ENCODE measurements around the gene AMTN.

DNA sequence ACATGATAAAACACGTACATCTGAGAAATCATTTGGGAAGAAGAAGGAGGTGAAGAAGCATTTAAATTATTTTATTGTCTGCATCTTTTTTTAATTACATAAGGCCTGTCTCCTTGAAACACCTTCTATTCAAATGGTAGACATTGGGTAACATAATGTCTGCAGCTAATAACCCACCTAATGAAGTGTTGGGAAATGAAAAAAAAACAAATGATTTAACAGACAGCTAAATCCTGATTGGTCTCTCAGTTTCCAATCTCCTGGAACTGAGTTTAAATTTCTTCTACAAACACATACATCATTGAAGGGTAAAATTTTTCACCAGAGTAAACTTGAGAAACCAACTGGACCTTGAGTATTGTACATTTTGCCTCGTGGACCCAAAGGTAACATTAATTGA, at the start of gene AMTN:
- TF ChIP-seq, protein P1, sequence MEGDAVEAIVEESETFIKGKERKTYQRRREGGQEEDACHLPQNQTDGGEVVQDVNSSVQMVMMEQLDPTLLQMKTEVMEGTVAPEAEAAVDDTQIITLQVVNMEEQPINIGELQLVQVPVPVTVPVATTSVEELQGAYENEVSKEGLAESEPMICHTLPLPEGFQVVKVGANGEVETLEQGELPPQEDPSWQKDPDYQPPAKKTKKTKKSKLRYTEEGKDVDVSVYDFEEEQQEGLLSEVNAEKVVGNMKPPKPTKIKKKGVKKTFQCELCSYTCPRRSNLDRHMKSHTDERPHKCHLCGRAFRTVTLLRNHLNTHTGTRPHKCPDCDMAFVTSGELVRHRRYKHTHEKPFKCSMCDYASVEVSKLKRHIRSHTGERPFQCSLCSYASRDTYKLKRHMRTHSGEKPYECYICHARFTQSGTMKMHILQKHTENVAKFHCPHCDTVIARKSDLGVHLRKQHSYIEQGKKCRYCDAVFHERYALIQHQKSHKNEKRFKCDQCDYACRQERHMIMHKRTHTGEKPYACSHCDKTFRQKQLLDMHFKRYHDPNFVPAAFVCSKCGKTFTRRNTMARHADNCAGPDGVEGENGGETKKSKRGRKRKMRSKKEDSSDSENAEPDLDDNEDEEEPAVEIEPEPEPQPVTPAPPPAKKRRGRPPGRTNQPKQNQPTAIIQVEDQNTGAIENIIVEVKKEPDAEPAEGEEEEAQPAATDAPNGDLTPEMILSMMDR (IDR thresholded peaks at IDR 0.05), result no peak
- TF ChIP-seq POLR2A (IDR thresholded peaks at IDR 0.05), result no peak
